T-cell (primary cell): Measurements from ENCODE around the gene THSD7A. TPM values are rescaled to one million over a fixed set of nuclear protein-coding genes. Genes with fewer than 3 reads are reported as not detected.

Experiments
- ATAC-seq, 4 experiments: fragments of 200-7000 bp in 3 of 4; fragments of 150-1000 bp in 1 of 4; cut with Tn5 transposase; replicated peaks in 1 of 4; 1 replicate in 3 of 4; 2 replicates in 1 of 4; pipeline ENCODE4 v1.10.0; 2021; ENCODE audit warnings: moderate library complexity in 3 of 4, mild to moderate bottlenecking in 2 of 4, moderate number of reproducible peaks in 1 of 4
- CTCF ChIA-PET, 2 donors: fragments of 300-600 bp; sonication (Branson Sonifier 250); formaldehyde crosslinking; loops; one replicate each; lab custom pipeline; 2022; ENCODE audit warnings: antibody characterized with exemption in 2 of 2; lab: Charles Lee
- POLR2A ChIA-PET, 2 donors: fragments of 300-600 bp; sonication (Branson Sonifier 250); formaldehyde crosslinking; loops; one replicate each; lab custom pipeline; 2022; ENCODE audit warnings: antibody characterized with exemption in 2 of 2; lab: Charles Lee
- DNase-seq, 35 experiments: peaks; one replicate each; pipeline versions ENCODE4 v3.0.0 to v3.0.0-alpha.2; 2013 to 2023
- H3K27ac ChIP-seq: one replicate; pipeline ENCODE4 v1.5.1; 2013; ENCODE audit warnings: low read length
- H3K27me3 ChIP-seq, 2 experiments: replicated peaks in 1 of 2; 1 replicate in 1 of 2; 2 replicates in 1 of 2; pipeline versions ENCODE4 v1.6.1 to v1.7.0; 2013; ENCODE audit warnings: low read length in 1 of 2, mixed read lengths in 1 of 2; ENCODE audit not compliant: control insufficient read depth in 2 of 2, insufficient read depth in 2 of 2; ENCODE audit errors: extremely low read depth in 1 of 2
- H3K36me3 ChIP-seq, 2 donors: 1 replicate in 1 of 2; 2 replicates in 1 of 2; pipeline versions ENCODE4 v1.6.1 to v1.7.0; 2013; ENCODE audit warnings: low read length in 1 of 2; ENCODE audit not compliant: control insufficient read depth in 2 of 2, insufficient read depth in 1 of 2; ENCODE audit errors: extremely low read depth in 1 of 2
- H3K4me1 ChIP-seq, 2 experiments: 1 replicate in 1 of 2; 2 replicates in 1 of 2; pipeline versions ENCODE4 v1.6.1 to v1.7.0; 2013; ENCODE audit warnings: low read length in 2 of 2, mixed read lengths in 1 of 2; ENCODE audit not compliant: insufficient read depth in 2 of 2, control insufficient read depth in 1 of 2; ENCODE audit errors: extremely low read depth in 1 of 2
- H3K4me3 ChIP-seq, 2 donors: 1 replicate in 1 of 2; 2 replicates in 1 of 2; pipeline versions ENCODE4 v1.5.1 to v1.7.0; 2013; ENCODE audit warnings: mild to moderate bottlenecking in 2 of 2, low read length in 1 of 2, moderate library complexity in 1 of 2; ENCODE audit not compliant: control insufficient read depth in 1 of 2; ENCODE audit errors: extremely low read depth in 1 of 2
- H3K9me3 ChIP-seq: 2 replicates; pipeline ENCODE4 v1.7.0; 2013
- H3K27ac Mint-ChIP-seq, 2 donors: one replicate each; pipeline ENCODE4 v1.8.0; 2020 to 2021; ENCODE audit warnings: mild to moderate bottlenecking in 2 of 2, mixed read lengths in 2 of 2
- H3K27me3 Mint-ChIP-seq, 2 donors: one replicate each; pipeline ENCODE4 v1.8.0; 2021 to 2022; ENCODE audit warnings: mixed read lengths in 2 of 2
- H3K36me3 Mint-ChIP-seq: one replicate; pipeline ENCODE4 v1.8.0; 2021; ENCODE audit warnings: mixed read lengths
- H3K4me1 Mint-ChIP-seq, 3 donors: one replicate each; pipeline ENCODE4 v1.8.0; 2020 to 2022; ENCODE audit warnings: mixed read lengths in 3 of 3, mild to moderate bottlenecking in 1 of 3
- H3K4me3 Mint-ChIP-seq, 3 donors: one replicate each; pipeline ENCODE4 v1.8.0; 2020 to 2022; ENCODE audit warnings: mild to moderate bottlenecking in 3 of 3, mixed read lengths in 3 of 3, moderate library complexity in 3 of 3
- H3K9me3 Mint-ChIP-seq, 3 donors: one replicate each; pipeline ENCODE4 v1.8.0; 2020 to 2022; ENCODE audit warnings: mixed read lengths in 3 of 3
- WGBS: methylation state at CpG from one replicate; pipeline ENCODE4 v1.1.5; 2013; ENCODE audit warnings: missing lambda C conversion rate; ENCODE audit not compliant: insufficient coverage; 5-methylcytosine and 5-hydroxymethylcytosine counted together
- total RNA-seq, 35 experiments: library from RNA in 6 of 35; stranded (reverse) in 6 of 35; fragments of 120-200 nt in 1 of 35; gene quantifications; one replicate each; pipeline versions ENCODE4 v1.2.1 to v1.2.4 and lab custom pipeline; 2013 to 2026

The THSD7A gene
- total RNA-seq, 5 donors from 2014 or later (not counting 1 experiment from before 2014, with no cell fraction given): 0.08 to 0.33 TPM; not detected in 3

GRCh38 chr7:11355399-11356005 is 476.5 kb downstream of the THSD7A start:
- no peaks in the 10 kb centered on the region for H3K9me3 Mint-ChIP-seq
- H3K27ac Mint-ChIP-seq: no peak overlapping the region
- peaks cover 0 to 4% of the 10 kb centered on the region in 2 experiments for H3K27me3 ChIP-seq
- CTCF ChIA-PET: no interaction called here
- POLR2A ChIA-PET: no interaction called here
- 95% methylated on average over 2 of the region's 5 CpGs for WGBS
- no peaks in the 10 kb centered on the region for H3K36me3 Mint-ChIP-seq
- no peaks in the 10 kb centered on the region for H3K36me3 ChIP-seq
- no peak overlapping the region for H3K4me3 Mint-ChIP-seq
- no peak overlapping the region for H3K27ac ChIP-seq
- H3K4me3 ChIP-seq: no peak overlapping the region
- peaks cover 5 to 14% of the 10 kb centered on the region in 2 donors for H3K27me3 Mint-ChIP-seq
- no peaks in the 10 kb centered on the region for H3K9me3 ChIP-seq
- DNase-seq: no peak
- H3K4me1 ChIP-seq: no peaks in the 10 kb centered on the region
- ATAC-seq: no peak
- H3K4me1 Mint-ChIP-seq: no peaks in the 10 kb centered on the region

- peaks cover 4 to 8% (median 5%) of the 10 kb centered on the region in 3 donors for H3K4me1 Mint-ChIP-seq
- Histone ChIP-seq H3K36me3 (no peaks in the 10 kb centered on the region), H3K4me3 (no peak overlapping the region), H3K27me3 (no peaks in the 10 kb centered on the region), H3K9me3 (no peaks in the 10 kb centered on the region), H3K4me1 (peaks cover 0 to 2% of the 10 kb centered on the region in 2 experiments), H3K27ac (no peak overlapping the region)
- CTCF ChIA-PET: interaction anchor here (0.6 to 1.1 kb wide), 2 partner anchors 12 to 14 kb away, joined by 3 read pairs; no protein-coding TSS in a partner anchor
- no peak for DNase-seq
- H3K9me3 Mint-ChIP-seq: no peaks in the 10 kb centered on the region
- no peak overlapping the region for H3K4me3 Mint-ChIP-seq
- no peak for ATAC-seq
- WGBS: no CpG with 5 or more reads among the region's 2 CpGs
- POLR2A ChIA-PET: no interaction called here
- no peaks in the 10 kb centered on the region for H3K36me3 Mint-ChIP-seq
- peaks cover 9 to 17% of the 10 kb centered on the region in 2 donors for H3K27me3 Mint-ChIP-seq
- no peak overlapping the region for H3K27ac Mint-ChIP-seq
Measured at GRCh38 chr7:11346302-11346701, 485.7 kb downstream of the THSD7A start.

GRCh38 chr7:11345621-11346020 is 486.4 kb downstream of the THSD7A start:
- DNase-seq (no peak), ATAC-seq (no peak)
- no peaks in the 10 kb centered on the region for H3K9me3 ChIP-seq
- peaks cover 0 to 2% of the 10 kb centered on the region in 2 experiments for H3K4me1 ChIP-seq
- POLR2A ChIA-PET: no interaction called here
- no peaks in the 10 kb centered on the region for H3K27me3 ChIP-seq
- Mint-ChIP-seq H3K4me1 (peaks cover 4 to 8% (median 5%) of the 10 kb centered on the region in 3 donors), H3K9me3 (no peaks in the 10 kb centered on the region), H3K27me3 (peaks cover 6 to 17% of the 10 kb centered on the region in 2 donors), H3K4me3 (no peak overlapping the region), H3K27ac (no peak overlapping the region), H3K36me3 (no peaks in the 10 kb centered on the region)
- CTCF ChIA-PET: interaction anchor here (0.6 to 1.1 kb wide), 3 partner anchors 9 to 15 kb away, joined by 3 to 5 read pairs (median 3); no protein-coding TSS in a partner anchor
- no peaks in the 10 kb centered on the region for H3K36me3 ChIP-seq
- H3K27ac ChIP-seq: no peak overlapping the region
- no peak overlapping the region for H3K4me3 ChIP-seq
- no CpG with 5 or more reads among the region's 2 CpGs for WGBS

GRCh38 chr7:11343818-11344413 is 488.1 kb downstream of the THSD7A start:
- H3K27ac ChIP-seq: no peak overlapping the region
- no peaks in the 10 kb centered on the region for H3K27me3 ChIP-seq
- H3K4me3 ChIP-seq: no peak overlapping the region
- no peak overlapping the region for H3K4me3 Mint-ChIP-seq
- DNase-seq: peak in 3 of 35 experiments; percentile 0 to 56 (median 5)
- no peaks in the 10 kb centered on the region for H3K36me3 ChIP-seq
- no peaks in the 10 kb centered on the region for H3K9me3 Mint-ChIP-seq
- peaks cover 4 to 8% (median 5%) of the 10 kb centered on the region in 3 donors for H3K4me1 Mint-ChIP-seq
- WGBS: no CpG with 5 or more reads among the region's 10 CpGs
- no peak for ATAC-seq
- H3K27ac Mint-ChIP-seq: no peak overlapping the region
- POLR2A ChIA-PET: no interaction called here
- H3K36me3 Mint-ChIP-seq: no peaks in the 10 kb centered on the region
- H3K27me3 Mint-ChIP-seq: peaks cover 4 to 11% of the 10 kb centered on the region in 2 donors
- H3K4me1 ChIP-seq: peaks cover 0 to 2% of the 10 kb centered on the region in 2 experiments
- CTCF ChIA-PET: no interaction called here
- no peaks in the 10 kb centered on the region for H3K9me3 ChIP-seq

- ChIA-PET POLR2A (no interaction called here), CTCF (no interaction called here)
- H3K4me3 ChIP-seq: no peak overlapping the region
- Mint-ChIP-seq H3K27me3 (peaks cover 4 to 11% of the 10 kb centered on the region in 2 donors), H3K4me1 (peaks cover 4 to 8% (median 5%) of the 10 kb centered on the region in 3 donors), H3K36me3 (no peaks in the 10 kb centered on the region), H3K4me3 (no peak overlapping the region), H3K9me3 (no peaks in the 10 kb centered on the region), H3K27ac (no peak overlapping the region)
- H3K27me3 ChIP-seq: no peaks in the 10 kb centered on the region
- no peaks in the 10 kb centered on the region for H3K9me3 ChIP-seq
- ATAC-seq (no peak), DNase-seq (no peak)
- H3K27ac ChIP-seq: no peak overlapping the region
- H3K4me1 ChIP-seq: peaks cover 0 to 2% of the 10 kb centered on the region in 2 experiments
- no peaks in the 10 kb centered on the region for H3K36me3 ChIP-seq
Measured at GRCh38 chr7:11343136-11343535, 488.9 kb downstream of the THSD7A start.

GRCh38 chr7:11341285-11341944 is 490.6 kb downstream of the THSD7A start:
- H3K36me3 ChIP-seq: no peaks in the 10 kb centered on the region
- H3K27ac ChIP-seq: no peak overlapping the region
- DNase-seq: no peak
- peaks cover 0 to 2% of the 10 kb centered on the region in 2 experiments for H3K4me1 ChIP-seq
- H3K4me3 ChIP-seq: no peak overlapping the region
- CTCF ChIA-PET: no interaction called here
- ATAC-seq: no peak
- Mint-ChIP-seq H3K27me3 (peaks cover 4 to 11% of the 10 kb centered on the region in 2 donors), H3K4me3 (no peak overlapping the region), H3K9me3 (no peaks in the 10 kb centered on the region), H3K27ac (no peak overlapping the region), H3K4me1 (peaks cover 4 to 8% (median 5%) of the 10 kb centered on the region in 3 donors), H3K36me3 (no peaks in the 10 kb centered on the region)
- POLR2A ChIA-PET: no interaction called here
- no peaks in the 10 kb centered on the region for H3K9me3 ChIP-seq
- H3K27me3 ChIP-seq: no peaks in the 10 kb centered on the region
- 20% methylated on average over 1 of the region's 4 CpGs for WGBS
